ENCODE data around the gene SRM.
A peak's percentile ranks its signal among the peaks of the same experiment; 100 is the strongest.
"Not testable (repeated sequence)": the region's sequence is repeated elsewhere in the genome, so short reads cannot be mapped to it uniquely, and the experiment has no call there.

Gene SRM

GRCh38 chr1:11059968-11060830 lies at the start of gene SRM:
Gene SRM (minus strand): TSS chr1:11060018. CDS start chr1:11059943, 75 bp downstream.
- DNase-seq = peak; percentile 84

GRCh38 chr1:11109047-11109760 lies 49.4 kb upstream of the SRM start:
- DNase-seq = no peak

DNA sequence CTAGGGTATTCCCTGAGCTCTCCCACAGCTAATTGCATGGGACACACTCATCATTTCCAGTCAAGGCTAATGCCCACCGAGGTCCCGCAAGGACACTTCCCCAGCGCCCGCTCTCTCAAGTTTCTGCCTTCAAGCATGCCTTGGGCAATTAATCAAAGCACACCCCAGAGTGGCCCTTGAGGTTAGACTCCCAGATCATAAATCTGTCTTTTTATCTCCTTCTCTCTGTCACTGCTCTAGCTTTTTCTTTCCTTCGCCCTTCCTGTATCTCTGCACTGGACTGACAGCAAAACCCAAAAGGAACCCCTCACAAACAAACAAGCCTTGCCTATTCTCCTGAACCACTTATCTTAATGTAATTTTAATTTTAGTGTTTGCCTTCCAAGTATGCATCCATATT lies 47.8 kb upstream of the SRM start:
- DNase-seq = no peak

DNA sequence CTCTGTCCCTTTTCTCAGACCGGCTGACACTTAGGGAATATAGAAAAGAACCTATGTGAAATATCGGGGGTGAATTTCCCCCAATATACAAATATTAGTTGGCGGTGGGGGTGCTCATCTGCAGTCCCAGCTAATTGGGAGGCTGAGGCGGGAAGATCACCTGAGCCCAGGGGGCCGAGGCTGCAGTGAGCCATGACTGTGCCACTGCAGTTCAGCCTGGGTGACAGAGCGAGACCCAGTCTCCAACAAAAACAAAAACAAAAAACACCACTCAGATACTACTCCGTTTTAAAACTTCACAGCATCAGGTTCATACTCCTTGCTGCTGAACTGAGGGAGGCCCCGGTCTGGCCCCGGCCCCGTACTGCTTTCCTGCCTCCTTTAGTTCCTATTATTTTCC lies 45.8 kb upstream of the SRM start:
- DNase-seq = no peak

DNA sequence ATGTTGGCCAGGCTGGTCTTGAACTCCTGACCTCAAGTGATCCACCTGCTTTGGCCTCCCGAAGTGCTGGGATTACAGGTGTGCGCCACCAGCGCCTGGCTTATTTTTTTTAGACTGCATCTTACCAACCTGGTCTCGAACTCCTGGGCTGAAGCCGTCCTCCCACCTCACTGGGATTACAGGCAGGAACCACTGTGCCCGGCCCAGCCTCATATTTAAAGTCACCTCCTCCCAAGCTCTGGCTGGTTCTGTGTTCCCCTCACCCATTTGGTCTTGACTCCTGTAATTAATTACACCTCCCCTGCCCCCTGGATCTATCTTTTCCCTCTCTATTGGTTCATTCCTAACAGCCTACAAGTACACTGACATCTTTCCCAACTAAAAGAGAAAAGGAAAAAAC lies 41.5 kb upstream of the SRM start:
- DNase-seq = no peak

DNA sequence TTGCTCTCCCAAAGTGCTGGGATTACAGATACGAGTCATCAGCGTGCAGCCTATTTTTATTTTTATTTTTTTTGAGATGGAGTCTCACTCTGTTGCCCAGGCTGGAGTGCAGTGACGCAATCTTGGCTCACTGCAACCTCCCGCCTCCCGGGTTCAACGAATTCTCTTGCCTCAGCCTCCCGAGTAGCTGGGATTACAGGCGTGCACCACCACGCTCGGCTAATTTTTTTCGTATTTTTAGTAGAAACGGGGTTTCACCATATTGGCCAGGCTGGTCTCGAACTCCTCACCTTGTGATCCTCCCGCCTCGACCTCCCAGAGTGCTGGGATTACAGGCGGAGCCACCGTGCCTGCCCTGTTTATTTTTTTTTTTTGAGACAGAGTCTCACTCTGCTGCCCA lies 41.0 kb upstream of the SRM start:
- DNase-seq = not testable (repeated sequence)

- no peak for DNase-seq
Measured at GRCh38 chr1:11100149-11100493, 40.3 kb upstream of the SRM start.

DNA sequence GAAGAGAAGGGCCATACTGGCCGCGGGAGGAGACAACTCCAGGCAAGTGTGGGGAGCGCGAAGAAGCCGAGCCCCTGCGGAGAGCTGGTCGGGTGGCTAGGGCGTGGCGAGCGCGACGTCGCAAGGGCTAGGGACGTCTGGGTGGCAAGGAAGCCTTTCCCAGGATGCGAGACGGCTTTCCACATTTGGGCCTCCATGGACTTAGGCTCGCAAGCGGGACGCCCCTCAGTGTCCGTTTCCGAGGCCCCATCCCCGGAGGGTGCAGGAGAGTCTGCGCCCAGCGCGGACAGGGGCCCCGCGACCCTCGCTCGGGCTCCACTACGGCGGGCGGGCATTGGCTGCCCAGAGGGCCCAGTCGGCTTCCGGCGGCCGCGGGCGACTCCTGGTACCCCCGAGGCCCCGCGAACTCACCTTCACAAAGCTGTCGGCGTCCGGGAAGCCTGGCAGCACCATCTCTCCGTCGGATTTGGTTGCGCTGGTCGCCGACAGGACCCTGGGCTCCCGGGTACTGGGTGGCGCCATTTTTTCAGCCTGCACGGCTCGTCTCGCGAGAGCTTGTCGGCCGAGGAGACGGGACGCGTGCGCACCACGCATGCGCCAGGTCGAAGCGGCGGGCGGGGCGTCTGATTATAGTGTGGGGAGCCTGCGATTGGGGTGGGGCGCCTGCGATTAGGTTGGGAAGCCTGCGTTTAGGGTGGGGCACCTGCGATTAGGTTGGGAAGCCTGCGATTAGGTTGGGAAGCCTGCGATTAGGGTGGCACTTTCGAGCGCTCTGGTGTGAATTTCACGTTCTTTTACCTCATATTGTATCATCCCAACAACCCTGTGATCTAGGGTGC lies 39.7 kb upstream of the SRM start, which contains the start of gene EXOSC10:
Gene EXOSC10 (minus strand): TSS at position 560 of the 839 bp plus-strand sequence. CDS start 38 bp downstream, at position 522.
- peak; percentile 85 for DNase-seq

DNA sequence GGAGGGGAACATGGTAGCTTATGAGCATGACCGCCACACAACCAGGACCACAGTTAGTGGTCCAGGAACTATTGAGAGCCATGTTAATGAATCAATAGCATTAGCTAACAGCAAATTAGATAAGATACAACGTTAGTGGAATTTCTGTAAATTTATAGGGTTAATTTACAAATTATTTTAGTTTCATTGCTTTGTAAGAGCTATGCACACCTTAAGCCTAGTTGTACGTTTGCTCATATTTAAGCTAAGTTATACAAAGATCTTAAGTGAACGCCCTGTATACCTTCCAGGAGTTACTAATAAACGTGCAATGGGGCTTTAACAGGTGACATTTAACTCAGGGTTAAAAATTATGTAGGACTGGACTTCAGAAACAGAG lies 39.1 kb upstream of the SRM start:
- DNase-seq = no peak

- not testable (repeated sequence) for DNase-seq
Measured at GRCh38 chr1:11083784-11084183, 24.0 kb upstream of the SRM start.

- DNase-seq = no peak
Measured at GRCh38 chr1:11080931-11081330, 21.1 kb upstream of the SRM start.

GRCh38 chr1:11078631-11079030 lies 18.8 kb upstream of the SRM start:
- DNase-seq = no peak

GRCh38 chr1:11073398-11073797 lies 13.6 kb upstream of the SRM start:
- DNase-seq = not testable (repeated sequence)

DNA sequence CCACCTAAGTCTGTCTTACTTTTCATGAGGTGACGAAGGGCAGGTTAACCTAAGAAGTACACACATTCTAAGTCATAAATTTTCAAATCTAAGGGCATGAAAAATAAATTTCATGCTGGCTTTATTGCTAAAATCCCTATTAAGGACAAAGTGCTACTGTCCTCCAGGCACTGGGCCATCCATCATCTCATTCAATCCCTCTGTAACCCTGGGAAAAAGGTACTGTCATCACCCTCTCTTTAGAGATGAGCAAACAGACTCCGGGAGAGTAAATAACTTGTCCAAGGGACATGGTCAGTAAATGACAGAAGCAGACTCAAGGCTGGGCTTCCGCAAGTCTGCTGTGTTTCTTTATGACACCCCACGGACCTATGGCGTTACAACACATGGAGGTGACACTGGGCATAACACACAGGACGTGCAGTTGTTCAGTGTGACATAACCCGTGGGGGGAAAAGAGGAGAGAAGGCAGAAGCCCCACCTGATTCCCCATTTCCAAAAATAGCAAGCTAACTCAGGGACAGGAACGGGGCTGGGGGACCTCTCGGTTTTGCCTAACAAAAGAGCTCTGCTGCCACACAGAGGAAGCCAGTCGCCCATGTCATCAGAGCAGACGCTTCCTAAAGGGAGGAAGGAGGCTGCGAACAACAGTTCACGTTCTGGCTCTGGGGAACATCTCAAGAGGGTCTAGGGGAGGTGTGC lies 12.5 kb upstream of the SRM start:
- DNase-seq = no peak

DNA sequence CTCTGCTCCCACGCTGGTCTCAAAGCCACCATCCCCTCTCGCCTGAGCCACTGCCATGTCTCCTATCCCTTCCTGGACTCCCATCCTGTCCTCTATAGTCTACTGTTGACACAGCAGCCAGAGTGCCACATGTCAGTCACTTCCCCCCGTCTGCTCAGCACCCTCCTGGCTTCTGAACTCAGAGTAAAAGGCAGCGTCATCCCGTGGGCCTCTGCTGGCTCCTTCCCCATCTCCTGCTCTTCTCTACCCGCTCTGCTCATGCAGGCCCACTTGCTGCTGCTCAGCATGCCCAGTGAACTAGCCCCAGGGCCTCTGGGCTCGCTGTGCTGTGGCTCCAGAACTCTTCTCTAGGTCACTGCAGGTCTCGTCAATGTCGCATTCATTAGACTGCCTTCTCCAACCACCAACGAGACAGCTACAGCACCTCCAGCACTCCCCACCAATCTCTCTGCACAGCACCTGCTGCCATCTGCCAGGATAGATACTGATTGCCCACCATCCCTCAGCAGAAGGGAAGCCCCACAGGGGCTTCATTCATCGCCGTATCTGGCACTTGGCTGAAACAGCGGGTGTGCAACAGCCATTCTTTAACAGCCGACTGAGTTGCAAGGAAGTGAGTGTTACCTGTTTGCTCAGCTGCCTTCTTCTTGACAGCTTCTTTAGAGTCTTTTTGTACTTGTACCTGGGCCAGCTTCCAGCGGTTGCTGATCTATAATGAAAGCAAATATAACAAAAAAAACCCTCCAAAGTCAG lies 11.8 kb upstream of the SRM start:
- no peak for DNase-seq

DNA sequence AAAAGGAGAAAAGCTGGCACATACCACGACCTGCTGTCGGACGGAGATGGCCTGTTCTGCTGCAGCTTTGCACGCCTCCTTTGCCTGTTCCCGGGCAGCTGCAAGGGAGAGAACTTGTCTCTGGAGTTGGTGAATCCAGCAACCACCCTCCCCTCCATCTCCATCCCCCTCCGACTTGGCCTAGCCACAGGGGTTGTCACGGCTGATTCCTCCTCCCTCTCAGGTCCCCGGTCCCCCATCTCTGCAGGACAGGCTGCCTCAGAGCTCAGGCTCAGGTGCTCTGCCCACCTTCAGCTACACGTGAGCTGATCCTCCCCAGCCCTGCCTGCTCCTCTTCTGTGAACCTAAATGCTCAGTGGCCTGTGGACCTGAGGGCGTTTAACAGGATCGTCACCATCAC lies 11.1 kb upstream of the SRM start:
- no peak for DNase-seq

DNA sequence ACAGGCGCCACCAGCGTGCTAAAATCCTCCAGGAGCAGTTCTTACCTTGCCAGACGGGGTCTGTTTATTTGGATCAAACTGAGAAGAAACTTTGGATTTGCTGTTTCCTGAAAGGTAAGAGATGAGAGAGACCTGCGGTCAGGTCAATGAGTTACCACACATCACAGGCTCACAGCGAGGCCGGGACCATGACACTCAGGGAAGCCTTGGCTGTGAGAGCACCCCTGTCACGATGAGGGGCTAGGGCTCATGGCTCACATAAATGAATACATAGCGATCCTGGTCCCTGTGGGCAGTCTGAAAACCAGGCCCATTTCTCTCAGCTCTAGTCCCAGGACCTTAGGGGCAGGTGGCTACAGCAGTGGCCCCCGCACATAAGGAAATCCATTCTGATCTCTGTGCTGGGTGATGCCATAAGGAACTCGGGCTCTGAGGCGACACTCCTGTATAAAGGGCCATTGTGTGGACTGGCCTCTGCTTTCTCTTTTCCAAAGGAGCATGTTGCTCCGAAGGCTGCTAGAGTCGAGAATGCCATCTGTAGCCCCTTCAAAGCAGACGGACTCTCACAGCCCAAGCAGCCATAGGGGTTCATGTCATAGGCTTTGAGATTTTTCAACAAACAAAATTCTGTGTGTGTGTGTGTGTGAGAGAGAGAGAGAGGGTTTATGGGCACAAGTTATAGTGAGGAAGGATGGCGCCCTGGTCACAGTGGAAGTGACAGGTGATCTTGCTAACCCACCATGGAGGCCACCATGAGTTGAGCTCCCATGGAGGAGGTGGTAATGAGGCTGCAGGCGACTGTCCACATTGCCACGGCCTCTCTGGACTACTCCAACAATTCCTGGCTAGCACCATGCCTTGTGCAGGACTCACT lies 9.0 kb upstream of the SRM start:
- DNase-seq = no peak

GRCh38 chr1:11067716-11068599 lies 8.1 kb upstream of the SRM start:
- DNase-seq = no peak

GRCh38 chr1:11065796-11066195 lies 6.0 kb upstream of the SRM start:
- DNase-seq = no peak

- no peak for DNase-seq
Measured at GRCh38 chr1:11064942-11065341, 5.1 kb upstream of the SRM start.
